ENCODE measurements around the gene ARHGAP18. TPM values are rescaled to one million over a fixed set of nuclear protein-coding genes. Genes with fewer than 3 reads are reported as not detected.
A peak's percentile ranks its signal among the peaks of the same experiment; 100 is the strongest.

ARHGAP18 gene
- total RNA-seq, 4 donors from 2014 or later: 5.1 to 12.7 (median 7.7) TPM

- TF ChIP-seq CTCF (IDR thresholded peaks at IDR 0.05): peak in 1 of 3 donors; percentile 88
- no peak for TF ChIP-seq POLR2A (IDR thresholded peaks at IDR 0.05)
- no peak for DNase-seq (ENCODE audit: low spot score in 2 of 2)
- WGBS, 2 donors: 45 to 46% methylated on average over 6 of the region's 6 CpGs
- H3K4me3 ChIP-seq (ENCODE audit: low read depth, poor library complexity, severe bottlenecking): no peak overlapping the region
- intact Hi-C loops (cut with DNase I; ENCODE audit: low total_unique reads): loop anchor here (5.0 to 10.0 kb wide), 2 partner anchors 129 to 416 kb away; partner anchors contain the start of gene L3MBTL3
These were observed 111.5 kb downstream of the ARHGAP18 start for GRCh38 chr6:129598244-129599187.

DNA sequence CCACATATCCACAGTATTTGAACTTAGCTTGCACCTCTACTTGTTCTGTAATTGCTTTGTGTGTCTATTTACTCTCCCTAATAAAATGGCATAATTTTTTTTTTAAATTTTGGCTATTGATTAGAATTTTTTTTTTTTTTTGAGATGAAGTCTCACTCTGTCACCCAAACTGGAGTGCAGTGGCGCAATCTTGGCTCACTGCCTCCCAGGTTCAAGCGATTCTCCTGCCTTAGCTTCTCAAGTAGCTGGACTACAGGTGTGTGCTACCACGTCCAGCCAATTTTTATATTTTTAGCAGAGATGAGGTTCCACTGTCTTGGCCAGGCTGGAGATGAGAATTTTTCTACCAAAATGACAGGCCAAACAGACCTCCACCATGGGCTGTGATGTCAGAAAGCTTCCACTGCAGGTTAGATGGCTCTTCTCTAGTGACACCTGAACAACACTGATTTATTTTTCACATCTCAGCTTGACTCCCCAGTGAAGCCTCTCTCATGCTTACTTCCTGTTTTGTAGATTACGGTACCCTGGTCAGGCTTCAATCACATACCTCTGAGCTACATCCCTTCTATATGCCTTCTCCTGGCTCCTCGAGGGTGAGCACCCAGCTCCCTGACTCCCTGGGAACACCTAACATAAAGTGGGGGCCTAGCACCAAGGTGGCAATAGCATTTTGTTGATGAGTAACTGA, 112.8 kb downstream of the ARHGAP18 start:
- no peak for DNase-seq (ENCODE audit: low spot score in 2 of 2)
- TF ChIP-seq POLR2A (IDR thresholded peaks at IDR 0.05): no peak
- WGBS, 2 donors: 87 to 95% methylated on average over 5 of the region's 5 CpGs
- H3K4me3 ChIP-seq (ENCODE audit: low read depth, poor library complexity, severe bottlenecking): no peak overlapping the region
- intact Hi-C loops (cut with DNase I; ENCODE audit: low total_unique reads): loop anchor here (5.0 to 10.0 kb wide), 2 partner anchors 130 to 418 kb away; partner anchors contain the start of gene L3MBTL3

GRCh38 chr6:129596522-129596921, 113.5 kb downstream of the ARHGAP18 start:
- no peak overlapping the region for H3K4me3 ChIP-seq (ENCODE audit: low read depth, poor library complexity, severe bottlenecking)
- 74 to 84% methylated on average over 1 of the region's 1 CpG for WGBS, 2 donors
- no peak for TF ChIP-seq POLR2A (IDR thresholded peaks at IDR 0.05)
- no peak for TF ChIP-seq CTCF (IDR thresholded peaks at IDR 0.05)
- DNase-seq (ENCODE audit: low spot score in 2 of 2): no peak
- intact Hi-C loops (cut with DNase I; ENCODE audit: low total_unique reads): loop anchor here (5.0 to 10.0 kb wide), 2 partner anchors 131 to 418 kb away; partner anchors contain the start of gene L3MBTL3

GRCh38 chr6:129593233-129593564, 116.8 kb downstream of the ARHGAP18 start:
- intact Hi-C loops (cut with DNase I; ENCODE audit: low total_unique reads): loop anchor here (10.0 kb wide), 1 partner anchor 422 kb away; the partner anchor contains the start of gene L3MBTL3
- no peak for DNase-seq (ENCODE audit: low spot score in 2 of 2)
- WGBS, 2 donors: 88 to 92% methylated on average over 3 of the region's 3 CpGs
- no peak overlapping the region for H3K4me3 ChIP-seq (ENCODE audit: low read depth, poor library complexity, severe bottlenecking)
- TF ChIP-seq CTCF (IDR thresholded peaks at IDR 0.05): no peak
- no peak for TF ChIP-seq POLR2A (IDR thresholded peaks at IDR 0.05)

DNA sequence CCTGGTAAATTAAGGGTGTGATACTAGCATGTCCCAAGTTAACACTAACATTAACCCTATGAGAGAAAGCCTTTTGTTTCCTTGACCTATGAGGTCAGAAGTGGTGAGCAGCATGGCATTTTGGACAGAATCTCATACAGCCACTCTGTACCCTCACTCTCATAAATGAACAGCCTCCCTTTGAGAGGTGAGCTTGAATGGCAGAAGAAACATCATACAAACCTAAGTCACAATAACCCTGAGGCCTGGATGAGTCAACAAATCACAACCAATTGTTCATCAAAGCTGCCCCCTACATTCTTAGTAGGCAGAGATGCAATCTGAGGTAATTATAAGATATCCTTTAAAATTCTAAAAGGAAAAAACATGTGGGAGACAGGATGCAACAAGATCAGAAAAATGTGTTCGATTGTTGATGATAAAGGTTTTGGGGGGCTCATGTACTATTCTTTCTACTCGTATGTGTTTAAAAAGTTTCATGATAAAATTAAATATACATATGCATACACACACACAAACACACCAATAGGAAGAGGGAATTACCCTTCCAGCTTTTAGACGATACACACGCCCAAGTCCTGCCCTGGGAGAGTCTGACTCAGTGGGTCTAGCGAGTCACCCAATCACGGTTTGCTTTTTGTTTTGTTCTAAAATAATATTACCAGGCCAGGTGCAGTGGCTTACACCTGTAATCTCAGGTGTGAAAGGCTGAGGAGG, 117.3 kb downstream of the ARHGAP18 start:
- TF ChIP-seq POLR2A (IDR thresholded peaks at IDR 0.05): no peak
- no peak for TF ChIP-seq CTCF (IDR thresholded peaks at IDR 0.05)
- WGBS, 2 donors: 80 to 87% methylated on average over 6 of the region's 6 CpGs
- intact Hi-C loops (cut with DNase I; ENCODE audit: low total_unique reads): loop anchor here (10.0 kb wide), 1 partner anchor 422 kb away; the partner anchor contains the start of gene L3MBTL3

More for the DNA sequence above, 117.3 kb downstream of the ARHGAP18 start:
- H3K4me3 ChIP-seq (ENCODE audit: low read depth, poor library complexity, severe bottlenecking): no peak overlapping the region
- no peak for DNase-seq (ENCODE audit: low spot score in 2 of 2)

Data from lower leg skin (tissue), 4 donors.